A549 (cell line): Measurements from ENCODE around the gene PTPRG. TPM values are rescaled to one million over a fixed set of nuclear protein-coding genes. Genes with fewer than 3 reads are reported as not detected.

Experiments used
- ATAC-seq, 2 experiments: fragments of 200-7000 bp in 1 of 2; fragments of >200 bp in 1 of 2; cut with Nextera tagmentation in 1 of 2; cut with Tn5 transposase in 1 of 2; 3 replicates each; pipeline versions ENCODE4 v1.8.0 to v1.9.1; 2018 to 2020; ENCODE audit warnings: mild to moderate bottlenecking in 1 of 2, moderate library complexity in 1 of 2
- CTCF ChIA-PET: fragments of 300-600 bp; sonication (Branson Sonifier 250); formaldehyde crosslinking; extraction: SDS; loops from one replicate; lab custom pipeline; 2021; ENCODE audit warnings: antibody characterized with exemption, inconsistent platforms; lab: Yijun Ruan, JAX
- POLR2A ChIA-PET: fragments of 350-600 bp; formaldehyde crosslinking; extraction: SDS; loops from one replicate; lab custom pipeline; 2021; ENCODE audit warnings: antibody characterized with exemption, inconsistent platforms; lab: Yijun Ruan, JAX
- DNase-seq, 2 experiments: peaks; one replicate each; pipeline versions ENCODE4 v3.0.0 to v3.0.0-alpha.2; 2011 to 2016; ENCODE audit warnings: low read depth in 1 of 2, low spot score in 1 of 2
- FAIRE-seq: peaks from 2 replicates; lab custom pipeline; 2011; peaks lifted over from hg19 to GRCh38; lab: Jason Lieb, UNC
- H3K27ac ChIP-seq, 2 experiments: fragments of >200 bp; sonication (Bioruptor Twin); formaldehyde crosslinking; 3 replicates each; pipeline ENCODE4 v1.5.1; 2016 to 2017
- H3K4me1 ChIP-seq: fragments of >200 bp; sonication (Bioruptor Twin); formaldehyde crosslinking; 3 replicates; pipeline ENCODE4 v1.6.1; 2016
- H3K4me2 ChIP-seq: fragments of >200 bp; sonication (Bioruptor Twin); formaldehyde crosslinking; 3 replicates; pipeline ENCODE4 v1.6.1; 2016
- H3K4me3 ChIP-seq: fragments of >200 bp; sonication (Bioruptor Twin); formaldehyde crosslinking; 3 replicates; pipeline ENCODE4 v1.5.1; 2016
- H3K9me3 ChIP-seq: fragments of >200 bp; sonication (Bioruptor Twin); formaldehyde crosslinking; 3 replicates; pipeline ENCODE4 v1.6.1; 2016
- ATOH8 ChIP-seq: fragments of 250-450 bp; sonication (Bioruptor Pico); IDR thresholded peaks from 2 replicates; pipeline ENCODE4 v1.5.0; 2020; ENCODE audit warnings: low read depth, mild to moderate bottlenecking, moderate library complexity
- BHLHE40 ChIP-seq: IDR thresholded peaks from 2 replicates; pipeline ENCODE4 v1.6.1; 2012; ENCODE audit warnings: low read depth, low read length, inconsistent platforms
- CBX2 ChIP-seq: fragments of 200-600 bp; sonication (generic); IDR thresholded peaks from 2 replicates; pipeline ENCODE4 v1.6.1; 2016; ENCODE audit warnings: low read depth, mild to moderate bottlenecking, borderline replicate concordance
- CBX8 ChIP-seq: fragments of 200-600 bp; sonication (generic); IDR thresholded peaks from 2 replicates; pipeline ENCODE4 v1.6.1; 2016
- CEBPB ChIP-seq, 2 experiments: fragments of >200 bp in 1 of 2; sonication (Bioruptor Twin) in 1 of 2; formaldehyde crosslinking in 1 of 2; IDR thresholded peaks; 2 replicates each; pipeline ENCODE4 v1.6.1; 2012 to 2016
- EHMT2 ChIP-seq: fragments of 200-600 bp; sonication (generic); IDR thresholded peaks from 2 replicates; pipeline ENCODE4 v1.6.1; 2016; ENCODE audit warnings: antibody characterized with exemption, low read depth, mild to moderate bottlenecking, moderate library complexity
- ESRRA ChIP-seq: fragments of 150-350 bp; IDR thresholded peaks from 2 replicates; pipeline ENCODE4 v1.6.1; 2014; ENCODE audit warnings: mild to moderate bottlenecking, low read length, borderline replicate concordance
- FOSL2 ChIP-seq, 2 experiments: fragments of 450-650 bp in 1 of 2; fragments of >200 bp in 1 of 2; sonication (Bioruptor Twin) in 1 of 2; formaldehyde crosslinking; IDR thresholded peaks; 2 replicates each; pipeline versions ENCODE4 v1.5.0 to v1.6.1; 2016 to 2020; ENCODE audit warnings: mild to moderate bottlenecking in 1 of 2, moderate library complexity in 1 of 2
- GATA3 ChIP-seq: IDR thresholded peaks from 2 replicates; pipeline ENCODE4 v1.6.1; 2012; ENCODE audit warnings: borderline replicate concordance
- HES2 ChIP-seq: fragments of >200 bp; sonication (Bioruptor Twin); formaldehyde crosslinking; IDR thresholded peaks from 2 replicates; pipeline ENCODE4 v1.6.1; 2016
- HMGXB4 ChIP-seq: fragments of 250-450 bp; sonication (Bioruptor Pico); IDR thresholded peaks from 2 replicates; pipeline ENCODE4 v1.5.0; 2021; ENCODE audit warnings: mild to moderate bottlenecking, moderate library complexity, borderline replicate concordance
- MAX ChIP-seq: IDR thresholded peaks from 2 replicates; pipeline ENCODE4 v1.6.1; 2012
- MAZ ChIP-seq: fragments of 150-350 bp; IDR thresholded peaks from 2 replicates; pipeline ENCODE4 v1.6.1; 2014; ENCODE audit warnings: antibody characterized with exemption, low read depth, low read length, borderline replicate concordance
- NR3C1 ChIP-seq: fragments of >200 bp; sonication (Bioruptor Twin); formaldehyde crosslinking; IDR thresholded peaks from 3 replicates; pipeline ENCODE4 v1.6.1; 2017
- PBX3 ChIP-seq: IDR thresholded peaks from 2 replicates; pipeline ENCODE4 v1.6.1; 2012
- PHF8 ChIP-seq: fragments of 200-600 bp; sonication (generic); IDR thresholded peaks from 2 replicates; pipeline ENCODE4 v1.6.1; 2016; ENCODE audit warnings: low read depth, mild to moderate bottlenecking, antibody characterized with exemption, moderate library complexity, borderline replicate concordance
- POLR2AphosphoS2 ChIP-seq: conservative IDR thresholded peaks from 2 replicates; pipeline ENCODE4 v1.6.1; 2012; ENCODE audit warnings: low read length, improper control_type of control experiment, inconsistent platforms
- RAD21 ChIP-seq, 2 experiments: fragments of >200 bp in 1 of 2; sonication (Bioruptor Twin) in 1 of 2; formaldehyde crosslinking in 1 of 2; IDR thresholded peaks in 1 of 2; conservative IDR thresholded peaks in 1 of 2; 2 replicates in 1 of 2; 3 replicates in 1 of 2; pipeline ENCODE4 v1.6.1; 2012 to 2018; ENCODE audit warnings: inconsistent platforms in 1 of 2
- REST ChIP-seq: fragments of 200-600 bp; sonication (generic); IDR thresholded peaks from 2 replicates; pipeline ENCODE4 v1.6.1; 2016; ENCODE audit warnings: antibody characterized with exemption, mild to moderate bottlenecking, moderate library complexity
- WGBS: methylation state at CpG from one replicate; pipeline ENCODE4 v1.1.6; 2017; ENCODE audit errors: missing lambda C conversion rate; 5-methylcytosine and 5-hydroxymethylcytosine counted together
- polyA plus RNA-seq, 4 experiments: library from polyadenylated mRNA; depleted of rRNA in 3 of 4; stranded (reverse); fragments of >200 nt; fragmentation: RNase III in 1 of 4; extraction: RNeasy Plus Mini Kit Qiagen cat#74134 plus additional on column Dnase treatment in 1 of 4; gene quantifications; 2 replicates in 3 of 4; 3 replicates in 1 of 4; pipeline ENCODE4 v1.2.3, GENCODE V29; 2011 to 2017

PTPRG gene
- polyA plus RNA-seq, 2 of the 4 experiments (the other 2 are of a cell fraction): 4.5 to 4.8 TPM

DNA sequence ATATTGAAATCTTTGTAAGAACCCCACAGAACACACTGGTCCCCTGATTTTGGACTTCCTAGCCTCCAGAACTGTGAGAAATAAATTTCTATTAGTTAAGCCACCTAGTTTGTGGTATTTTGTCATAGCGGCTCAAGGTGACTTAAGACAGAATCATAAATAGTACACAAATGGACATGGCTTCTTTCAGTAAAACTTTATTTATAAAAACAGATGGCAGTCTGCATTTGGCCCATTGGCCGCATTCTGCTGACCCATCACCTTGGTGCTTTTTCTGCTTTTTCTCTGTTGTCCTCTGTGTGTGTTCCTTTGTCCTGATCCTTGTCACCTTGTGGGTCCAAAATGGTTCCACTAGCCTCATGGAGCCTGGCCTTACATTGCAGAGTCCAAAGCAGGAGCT lies 363.6 kb downstream of the PTPRG start:
- Histone ChIP-seq H3K27ac (no peak overlapping the region), H3K9me3 (no peaks in the 10 kb centered on the region), H3K4me2 (no peak overlapping the region), H3K4me3 (no peak overlapping the region), H3K4me1 (no peaks in the 10 kb centered on the region)
- no peak for TF ChIP-seq ESRRA
- 74% methylated on average over 2 of the region's 2 CpGs for WGBS
- ATAC-seq: no peak
- ChIA-PET POLR2A (no interaction called here), CTCF (no interaction called here)
- DNase-seq: no peak
- FAIRE-seq: no peak

- no peak for FAIRE-seq
- Histone ChIP-seq H3K27ac (no peak overlapping the region), H3K4me3 (no peak overlapping the region)
- no peak for TF ChIP-seq MAZ
- TF ChIP-seq POLR2AphosphoS2: no peak
- no peak for TF ChIP-seq RAD21 (conservative IDR thresholded peaks at IDR 0.05 in 1 of 2, IDR thresholded peaks at IDR 0.05 in 1 of 2)
- no peak for TF ChIP-seq HMGXB4
- TF ChIP-seq, all 56 proteins: peak for 0
- WGBS: 52% methylated on average over 5 of the region's 5 CpGs
- H3K4me1 ChIP-seq: no peaks in the 10 kb centered on the region
- ATAC-seq: no peak
- ChIA-PET POLR2A (no interaction called here), CTCF (no interaction called here)
- H3K9me3 ChIP-seq: no peaks in the 10 kb centered on the region
- DNase-seq: no peak
- H3K4me2 ChIP-seq: no peak overlapping the region
These were observed 364.4 kb downstream of the PTPRG start for GRCh38 chr3:61925721-61926120.

DNA sequence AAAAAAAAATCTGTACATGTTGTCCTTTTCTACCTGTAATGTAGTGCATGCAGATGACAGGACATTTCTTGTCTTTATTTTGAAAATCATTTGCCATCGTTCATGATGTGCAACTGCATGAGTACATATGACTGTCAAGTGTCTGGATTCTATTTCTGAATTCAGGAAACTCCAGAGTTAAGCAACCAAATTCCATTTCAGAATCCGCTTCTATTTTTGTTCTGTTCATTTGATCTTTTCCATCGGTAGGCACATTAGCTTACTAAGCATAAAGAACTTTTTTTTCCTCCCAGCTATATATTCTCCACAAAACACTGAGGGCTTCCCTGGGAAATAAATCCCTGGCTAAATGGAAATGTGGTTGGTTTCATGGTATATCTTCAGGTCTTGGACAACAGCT lies 365.6 kb downstream of the PTPRG start:
- Histone ChIP-seq H3K4me3 (no peak overlapping the region), H3K27ac (no peak overlapping the region), H3K4me2 (no peak overlapping the region), H3K4me1 (no peaks in the 10 kb centered on the region), H3K9me3 (no peaks in the 10 kb centered on the region)
- WGBS: 36% methylated on average over 3 of the region's 3 CpGs
- TF ChIP-seq MAX (no peak), CBX2 (no peak), EHMT2 (no peak), NR3C1 (no peak), GATA3 (no peak), HES2 (no peak), HMGXB4 (no peak), CEBPB (IDR thresholded peaks at IDR 0.05) (no peak), PHF8 (no peak), CBX8 (no peak), POLR2AphosphoS2 (no peak), PBX3 (no peak), REST (no peak), FOSL2 (IDR thresholded peaks at IDR 0.05) (no peak), FOSL2 (CRISPR knock-in tag; IDR thresholded peaks at IDR 0.05) (no peak), BHLHE40 (no peak), ATOH8 (CRISPR knock-in tag) (no peak)
- FAIRE-seq (no peak), DNase-seq (no peak), ATAC-seq (no peak)
- ChIA-PET POLR2A (no interaction called here), CTCF (interaction anchor here (1.5 kb wide), 1 partner anchor 10 kb away, joined by 5 read pairs; no protein-coding TSS in a partner anchor)
